ENCODE results near the gene SNPH. TPM values are rescaled to one million over a fixed set of nuclear protein-coding genes. Genes with fewer than 3 reads are reported as not detected.

SNPH gene
- total and polyA plus RNA-seq, 8 donors, result 1.8 to 5.9 (median 2.3) TPM

GRCh38 chr20:1302685-1303541 lies 36.8 kb downstream of the SNPH start:
- Histone ChIP-seq H3K9me3 (no peaks in the 10 kb centered on the region), H3K4me1 (peaks cover 0 to 3% of the 10 kb centered on the region in 2 donors), H3K27ac (no peak overlapping the region), H3K27me3 (no peaks in the 10 kb centered on the region), H3K4me3 (no peak overlapping the region), H3K36me3 (peaks cover 0 to 15% of the 10 kb centered on the region in 2 donors)
- DNase-seq, result peak in 1 of 4 donors; percentile 28
- intact Hi-C loops (cut with DNase I), result no loop called here
- TF ChIP-seq CTCF (IDR thresholded peaks at IDR 0.05), result no peak
- no peak for ATAC-seq

DNA sequence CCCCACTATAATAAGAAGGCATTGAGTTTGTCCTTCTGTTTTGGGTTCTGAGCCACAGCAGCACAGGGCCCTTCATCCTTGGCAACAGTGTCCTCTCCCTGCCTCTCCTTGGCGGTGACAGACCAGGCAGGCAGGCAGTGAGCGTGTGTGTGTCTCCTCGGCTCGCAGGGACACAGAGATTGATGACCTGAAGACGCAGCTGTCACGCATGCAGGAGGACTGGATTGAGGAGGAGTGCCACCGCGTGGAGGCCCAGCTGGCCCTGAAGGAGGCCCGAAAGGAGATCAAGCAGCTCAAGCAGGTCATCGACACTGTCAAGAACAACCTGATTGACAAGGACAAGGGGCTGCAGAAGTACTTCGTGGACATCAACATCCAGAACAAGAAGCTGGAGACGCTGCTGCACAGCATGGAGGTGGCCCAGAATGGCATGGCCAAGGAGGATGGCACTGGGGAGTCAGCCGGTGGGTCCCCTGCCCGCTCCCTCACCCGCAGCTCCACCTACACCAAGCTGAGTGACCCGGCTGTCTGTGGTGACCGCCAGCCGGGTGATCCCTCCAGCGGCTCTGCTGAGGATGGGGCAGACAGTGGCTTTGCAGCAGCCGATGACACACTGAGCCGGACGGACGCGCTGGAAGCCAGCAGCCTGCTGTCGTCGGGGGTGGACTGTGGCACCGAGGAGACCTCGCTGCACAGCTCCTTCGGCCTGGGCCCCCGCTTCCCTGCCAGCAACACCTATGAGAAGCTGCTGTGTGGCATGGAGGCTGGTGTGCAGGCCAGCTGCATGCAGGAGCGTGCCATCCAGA lies 38.8 kb downstream of the SNPH start:
- ATAC-seq (no peak), DNase-seq (peak in 1 of 4 donors; percentile 24)
- intact Hi-C loops (cut with DNase I), result no loop called here
- Histone ChIP-seq H3K4me3 (no peak overlapping the region), H3K4me1 (no peaks in the 10 kb centered on the region), H3K27ac (no peak overlapping the region), H3K36me3 (peaks cover 0 to 15% of the 10 kb centered on the region in 2 donors), H3K9me3 (no peaks in the 10 kb centered on the region), H3K27me3 (no peaks in the 10 kb centered on the region)
- no peak for TF ChIP-seq CTCF (IDR thresholded peaks at IDR 0.05)

GRCh38 chr20:1305712-1306111 lies 39.6 kb downstream of the SNPH start:
- peak in 1 of 4 donors; percentile 19 for DNase-seq
- ATAC-seq, result no peak
- Histone ChIP-seq H3K36me3 (peaks cover 0 to 15% of the 10 kb centered on the region in 2 donors), H3K27ac (no peak overlapping the region), H3K27me3 (no peaks in the 10 kb centered on the region), H3K4me3 (no peak overlapping the region), H3K4me1 (no peaks in the 10 kb centered on the region), H3K9me3 (no peaks in the 10 kb centered on the region)
- intact Hi-C loops (cut with DNase I), result no loop called here
- TF ChIP-seq CTCF (IDR thresholded peaks at IDR 0.05), result no peak

DNA sequence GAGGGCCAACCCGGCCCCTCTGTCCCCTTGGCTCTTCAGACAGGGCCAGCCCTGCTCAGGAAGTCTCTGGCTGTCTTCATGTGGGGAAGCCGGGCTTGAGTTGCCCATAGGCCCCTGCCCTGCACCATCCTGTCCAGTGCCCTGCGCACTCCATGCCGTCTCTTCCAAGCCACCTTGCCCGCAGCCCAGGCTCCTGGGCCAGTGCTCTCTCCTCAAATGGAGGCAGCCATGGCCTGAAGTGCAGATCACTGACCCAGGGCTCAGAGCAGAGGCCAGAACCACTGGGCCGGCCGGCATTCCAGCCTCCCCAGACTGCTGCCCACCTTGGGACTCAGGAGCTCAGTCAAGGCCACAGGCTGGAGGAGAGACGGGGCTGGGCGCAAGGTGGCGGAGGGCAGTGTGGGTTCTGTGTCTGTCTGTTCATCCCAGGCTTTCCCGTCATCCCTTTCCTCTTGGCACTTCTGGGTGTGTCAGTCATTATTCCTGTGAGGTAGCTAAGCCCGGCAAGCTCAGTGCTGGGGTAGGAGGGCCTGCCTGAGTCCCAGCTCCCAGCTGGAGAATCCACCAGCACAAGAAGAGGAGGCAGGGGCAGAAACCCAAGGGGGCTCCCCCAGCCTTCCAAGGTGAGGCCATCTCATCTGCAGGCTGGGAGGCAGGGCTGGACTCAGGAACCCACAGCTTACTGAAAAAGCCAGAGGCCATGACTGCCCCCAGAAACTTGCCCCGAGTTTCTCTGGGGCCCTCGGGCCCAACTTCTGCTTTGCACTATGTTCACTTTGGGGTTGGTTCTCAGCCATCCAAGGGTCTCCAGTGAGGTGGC lies 40.4 kb downstream of the SNPH start:
- no peak for TF ChIP-seq CTCF (IDR thresholded peaks at IDR 0.05)
- ATAC-seq, result no peak
- intact Hi-C loops (cut with DNase I), result no loop called here
- H3K36me3 ChIP-seq, result peaks cover 0 to 15% of the 10 kb centered on the region in 2 donors
- no peaks in the 10 kb centered on the region for H3K4me1 ChIP-seq
- H3K27ac ChIP-seq, result no peak overlapping the region
- H3K4me3 ChIP-seq, result no peak overlapping the region
- no peaks in the 10 kb centered on the region for H3K9me3 ChIP-seq
- DNase-seq, result peak in 1 of 4 donors; percentile 23
- no peaks in the 10 kb centered on the region for H3K27me3 ChIP-seq
